Natural killer cell treated with Interleukin-12 subunit alpha and Interleukin-12 subunit beta and Interleukin-15 and Interleukin-18, amount 100 ng/mL, for 72 hours (primary cell): ENCODE data around the gene ARHGAP10. TPM values are rescaled to one million over a fixed set of nuclear protein-coding genes. Genes with fewer than 3 reads are reported as not detected.

Experiments
- ATAC-seq, 2 donors: fragments of 150-1000 bp; cut with Tn5 transposase in 1 of 2; sonication (Bioruptor Pico), chemical (Tn5 transposase) in 1 of 2; 2 replicates each; pipeline ENCODE4 v1.10.0; 2021
- DNase-seq: peaks from one replicate; pipeline ENCODE4 v3.0.0; 2022; ENCODE audit warnings: low spot score
- H3K27ac Mint-ChIP-seq, 2 donors: 1 replicate in 1 of 2; 2 replicates in 1 of 2; pipeline ENCODE4 v1.8.0; 2022; ENCODE audit warnings: mixed read lengths in 2 of 2, mild to moderate bottlenecking in 1 of 2, moderate library complexity in 1 of 2
- H3K27me3 Mint-ChIP-seq, 2 donors: 1 replicate in 1 of 2; 2 replicates in 1 of 2; pipeline ENCODE4 v1.8.0; 2022; ENCODE audit warnings: mixed read lengths in 2 of 2
- H3K36me3 Mint-ChIP-seq: one replicate; pipeline ENCODE4 v1.8.0; 2022; ENCODE audit warnings: mixed read lengths
- H3K4me1 Mint-ChIP-seq, 2 donors: 1 replicate in 1 of 2; 2 replicates in 1 of 2; pipeline ENCODE4 v1.8.0; 2022; ENCODE audit warnings: low read depth in 2 of 2, mixed read lengths in 2 of 2, mild to moderate bottlenecking in 1 of 2
- H3K4me3 Mint-ChIP-seq: one replicate; pipeline ENCODE4 v1.8.0; 2022; ENCODE audit warnings: mixed read lengths
- H3K9me3 Mint-ChIP-seq: 2 replicates; pipeline ENCODE4 v1.8.0; 2022; ENCODE audit warnings: mixed read lengths
- total RNA-seq, 2 donors: library from RNA; stranded (reverse); gene quantifications; one replicate each; pipeline ENCODE4 v1.2.3, GENCODE V29; 2022

Gene ARHGAP10
- total RNA-seq, 2 donors from 2014 or later, result 7.4 to 11.4 TPM

GRCh38 chr4:147927377-147928137, 195.7 kb downstream of the ARHGAP10 start:
- H3K9me3 Mint-ChIP-seq, result no peaks in the 10 kb centered on the region
- no peak for DNase-seq
- H3K27ac Mint-ChIP-seq, result no peak overlapping the region
- no peak for ATAC-seq
- H3K4me3 Mint-ChIP-seq, result no peak overlapping the region
- no peaks in the 10 kb centered on the region for H3K36me3 Mint-ChIP-seq
- H3K4me1 Mint-ChIP-seq, result peaks cover 8 to 9% of the 10 kb centered on the region in 2 donors
- H3K27me3 Mint-ChIP-seq, result no peaks in the 10 kb centered on the region

- H3K27me3 Mint-ChIP-seq, result no peaks in the 10 kb centered on the region
- DNase-seq (no peak), ATAC-seq (no peak)
- H3K4me1 Mint-ChIP-seq, result peaks cover 7 to 8% of the 10 kb centered on the region in 2 donors
- no peaks in the 10 kb centered on the region for H3K9me3 Mint-ChIP-seq
- peak overlapping the region in 1 of 2 donors; percentile 2 for H3K27ac Mint-ChIP-seq
- no peak overlapping the region for H3K4me3 Mint-ChIP-seq
- no peaks in the 10 kb centered on the region for H3K36me3 Mint-ChIP-seq
These were observed 196.5 kb downstream of the ARHGAP10 start for GRCh38 chr4:147928400-147928799.

GRCh38 chr4:147929746-147930145, 197.9 kb downstream of the ARHGAP10 start:
- no peak overlapping the region for H3K4me3 Mint-ChIP-seq
- H3K4me1 Mint-ChIP-seq, result peaks cover 0 to under 1% of the 10 kb centered on the region in 2 donors
- no peaks in the 10 kb centered on the region for H3K36me3 Mint-ChIP-seq
- no peak for DNase-seq
- no peak overlapping the region for H3K27ac Mint-ChIP-seq
- no peaks in the 10 kb centered on the region for H3K9me3 Mint-ChIP-seq
- no peak for ATAC-seq
- H3K27me3 Mint-ChIP-seq, result no peaks in the 10 kb centered on the region

GRCh38 chr4:147933316-147933715, 201.4 kb downstream of the ARHGAP10 start:
- Mint-ChIP-seq H3K27ac (no peak overlapping the region), H3K9me3 (no peaks in the 10 kb centered on the region), H3K4me1 (peaks cover 0 to 6% of the 10 kb centered on the region in 2 donors), H3K36me3 (no peaks in the 10 kb centered on the region), H3K4me3 (no peak overlapping the region), H3K27me3 (no peaks in the 10 kb centered on the region)
- ATAC-seq, result peak; percentile 73 to 76
- DNase-seq, result peak; percentile 61

GRCh38 chr4:147933779-147934178, 201.9 kb downstream of the ARHGAP10 start:
- Mint-ChIP-seq H3K36me3 (no peaks in the 10 kb centered on the region), H3K4me1 (peaks cover 0 to 6% of the 10 kb centered on the region in 2 donors), H3K27ac (no peak overlapping the region), H3K27me3 (no peaks in the 10 kb centered on the region), H3K4me3 (no peak overlapping the region), H3K9me3 (no peaks in the 10 kb centered on the region)
- DNase-seq, result no peak
- peak in 1 of 2 donors; percentile 32 for ATAC-seq

- Mint-ChIP-seq H3K36me3 (no peaks in the 10 kb centered on the region), H3K4me1 (peaks cover 33 to 34% of the 10 kb centered on the region in 2 donors), H3K27me3 (no peaks in the 10 kb centered on the region), H3K9me3 (no peaks in the 10 kb centered on the region), H3K4me3 (no peak overlapping the region), H3K27ac (peak overlapping the region in 1 of 2 donors; percentile 19)
- ATAC-seq (no peak), DNase-seq (no peak)
These were observed 206.6 kb downstream of the ARHGAP10 start for GRCh38 chr4:147938496-147938895.

GRCh38 chr4:147940171-147940570, 208.3 kb downstream of the ARHGAP10 start:
- peaks cover 44 to 50% of the 10 kb centered on the region in 2 donors for H3K4me1 Mint-ChIP-seq
- DNase-seq (no peak), ATAC-seq (peak in 1 of 2 donors; percentile 28)
- H3K9me3 Mint-ChIP-seq, result no peaks in the 10 kb centered on the region
- no peaks in the 10 kb centered on the region for H3K36me3 Mint-ChIP-seq
- no peak overlapping the region for H3K4me3 Mint-ChIP-seq
- H3K27me3 Mint-ChIP-seq, result no peaks in the 10 kb centered on the region
- peak overlapping the region; percentile 82 to 92 for H3K27ac Mint-ChIP-seq

GRCh38 chr4:147941373-147941772, 209.5 kb downstream of the ARHGAP10 start:
- Mint-ChIP-seq H3K27ac (peak overlapping the region; percentile 82 to 92), H3K36me3 (peaks cover 4% of the 10 kb centered on the region), H3K4me3 (peak overlapping the region; percentile 45), H3K4me1 (peaks cover 46 to 58% of the 10 kb centered on the region in 2 donors), H3K27me3 (no peaks in the 10 kb centered on the region), H3K9me3 (no peaks in the 10 kb centered on the region)
- no peak for DNase-seq
- ATAC-seq, result peak; percentile 65 to 81

- peaks cover 4% of the 10 kb centered on the region for H3K36me3 Mint-ChIP-seq
- H3K4me1 Mint-ChIP-seq, result peaks cover 43 to 60% of the 10 kb centered on the region in 2 donors
These were observed 210.8 kb downstream of the ARHGAP10 start for GRCh38 chr4:147942729-147943128.

GRCh38 chr4:147943159-147943638, 211.3 kb downstream of the ARHGAP10 start:
- peak overlapping the region; percentile 82 to 92 for H3K27ac Mint-ChIP-seq
- peaks cover 4% of the 10 kb centered on the region for H3K36me3 Mint-ChIP-seq
- no peaks in the 10 kb centered on the region for H3K27me3 Mint-ChIP-seq
- H3K9me3 Mint-ChIP-seq, result no peaks in the 10 kb centered on the region
- peak; percentile 67 to 76 for ATAC-seq
- H3K4me1 Mint-ChIP-seq, result peaks cover 43 to 60% of the 10 kb centered on the region in 2 donors
- no peak for DNase-seq
- H3K4me3 Mint-ChIP-seq, result peak overlapping the region; percentile 75

More at GRCh38 chr4:147942729-147943128, 210.8 kb downstream of the ARHGAP10 start:
- Mint-ChIP-seq H3K27me3 (no peaks in the 10 kb centered on the region), H3K27ac (peak overlapping the region; percentile 82 to 92), H3K9me3 (no peaks in the 10 kb centered on the region), H3K4me3 (peak overlapping the region; percentile 75)
- DNase-seq (no peak), ATAC-seq (no peak)

GRCh38 chr4:147944249-147944648, 212.4 kb downstream of the ARHGAP10 start:
- peak overlapping the region; percentile 75 for H3K4me3 Mint-ChIP-seq
- no peaks in the 10 kb centered on the region for H3K27me3 Mint-ChIP-seq
- H3K9me3 Mint-ChIP-seq, result no peaks in the 10 kb centered on the region
- H3K4me1 Mint-ChIP-seq, result peaks cover 41 to 60% of the 10 kb centered on the region in 2 donors
- no peak for DNase-seq
- H3K27ac Mint-ChIP-seq, result peak overlapping the region; percentile 82 to 92
- ATAC-seq, result peak; percentile 63 to 71
- H3K36me3 Mint-ChIP-seq, result peaks cover 4% of the 10 kb centered on the region

GRCh38 chr4:147944670-147945260, 212.9 kb downstream of the ARHGAP10 start:
- H3K4me1 Mint-ChIP-seq, result peaks cover 41 to 60% of the 10 kb centered on the region in 2 donors
- peaks cover 4% of the 10 kb centered on the region for H3K36me3 Mint-ChIP-seq
- H3K4me3 Mint-ChIP-seq, result peak overlapping the region; percentile 75
- H3K27me3 Mint-ChIP-seq, result no peaks in the 10 kb centered on the region
- no peak for DNase-seq
- peak; percentile 58 to 59 for ATAC-seq
- peak overlapping the region; percentile 82 to 92 for H3K27ac Mint-ChIP-seq
- H3K9me3 Mint-ChIP-seq, result no peaks in the 10 kb centered on the region

- ATAC-seq, result no peak
- DNase-seq, result no peak
- Mint-ChIP-seq H3K9me3 (no peaks in the 10 kb centered on the region), H3K36me3 (peaks cover 4% of the 10 kb centered on the region), H3K4me1 (peaks cover 18 to 28% of the 10 kb centered on the region in 2 donors), H3K27ac (peak overlapping the region in 1 of 2 donors; percentile 23), H3K4me3 (no peak overlapping the region), H3K27me3 (no peaks in the 10 kb centered on the region)
These were observed 216.4 kb downstream of the ARHGAP10 start for GRCh38 chr4:147948336-147948735.

GRCh38 chr4:147950261-147950660, 218.4 kb downstream of the ARHGAP10 start:
- Mint-ChIP-seq H3K4me1 (peaks cover 2 to 9% of the 10 kb centered on the region in 2 donors), H3K4me3 (no peak overlapping the region), H3K27ac (no peak overlapping the region), H3K27me3 (no peaks in the 10 kb centered on the region), H3K36me3 (peaks cover 4% of the 10 kb centered on the region), H3K9me3 (no peaks in the 10 kb centered on the region)
- ATAC-seq (no peak), DNase-seq (no peak)
